ENCODE data around the gene CXCL17.
"Not testable (repeated sequence)": the region's sequence is repeated elsewhere in the genome, so short reads cannot be mapped to it uniquely, and the experiment has no call there.

CXCL17 gene

GRCh38 chr19:42465827-42466280, 23.1 kb upstream of the CXCL17 start:
- DNase-seq, result no peak

DNA sequence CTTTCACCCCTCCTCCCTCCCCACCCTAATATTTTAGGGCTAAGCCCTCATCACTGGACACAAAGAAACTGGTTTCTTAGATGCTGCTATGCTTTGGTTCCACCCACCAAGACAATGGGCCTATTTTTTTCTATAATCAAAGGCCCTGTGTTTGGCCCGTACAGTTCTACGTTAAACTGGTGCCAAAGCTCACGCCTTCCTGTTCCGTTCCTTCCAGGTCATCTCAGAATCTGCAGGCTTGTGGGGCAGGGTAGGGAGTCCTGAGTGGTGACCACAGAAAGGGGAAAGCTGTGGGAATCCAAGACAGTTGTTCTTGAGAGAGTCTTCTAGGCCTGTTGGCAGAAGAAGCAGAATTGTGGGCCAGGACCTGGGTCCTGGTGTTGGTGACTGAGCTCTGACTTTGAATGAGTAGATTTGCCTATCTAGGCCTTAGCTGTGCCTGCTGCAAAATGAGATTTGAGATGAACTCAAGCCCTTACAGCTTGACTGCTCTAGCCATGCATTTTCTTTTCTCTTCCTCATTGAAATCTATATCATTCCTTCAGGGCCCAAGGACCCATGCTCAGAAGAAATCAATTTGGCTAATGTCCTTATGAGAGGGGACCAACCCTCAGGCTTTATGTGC, 19.1 kb upstream of the CXCL17 start:
- no peak for DNase-seq

- not testable (repeated sequence) for DNase-seq
Observed at GRCh38 chr19:42461231-42461630, 18.5 kb upstream of the CXCL17 start.

DNA sequence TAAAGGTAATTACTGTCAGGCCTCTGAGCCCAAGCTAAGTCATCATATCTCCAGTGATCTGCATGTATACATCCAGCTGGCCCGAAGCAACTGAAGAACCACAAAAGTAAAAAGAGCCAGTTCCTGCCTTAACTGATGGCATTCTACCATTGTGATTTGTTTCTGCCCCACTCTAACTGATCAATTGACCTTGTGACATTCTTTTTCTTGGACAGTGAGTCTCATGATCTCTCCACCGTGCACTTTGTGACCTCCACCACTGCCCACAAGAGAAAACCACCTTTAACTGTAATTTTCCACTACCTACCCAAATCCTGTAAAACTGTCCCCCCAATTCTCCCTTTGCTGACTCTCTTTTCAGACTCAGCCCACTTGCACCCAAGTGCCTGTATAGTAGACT, 17.2 kb upstream of the CXCL17 start:
- DNase-seq, result no peak

GRCh38 chr19:42455621-42456081, 12.9 kb upstream of the CXCL17 start:
- DNase-seq, result no peak

GRCh38 chr19:42455086-42455485, 12.3 kb upstream of the CXCL17 start:
- no peak for DNase-seq

DNA sequence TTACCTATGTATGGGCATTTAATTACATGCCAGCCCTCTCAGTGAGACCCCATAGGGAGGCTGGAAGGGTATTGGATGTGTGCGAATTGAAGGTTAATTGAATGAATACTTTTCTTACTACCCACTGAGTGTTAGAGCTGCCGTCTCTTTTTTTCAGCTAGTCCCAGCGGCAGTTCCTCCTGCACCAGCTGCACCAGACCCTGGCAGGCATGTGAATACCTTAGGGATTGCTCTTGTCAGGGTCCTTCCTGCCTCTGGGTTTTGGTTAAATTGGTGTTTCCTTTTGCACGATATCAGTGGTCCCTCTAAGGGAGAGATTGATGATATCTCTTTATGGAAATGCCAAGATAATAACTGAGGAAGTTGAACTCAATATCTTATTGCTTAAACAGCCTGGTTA, 9.8 kb upstream of the CXCL17 start:
- no peak for DNase-seq

DNA sequence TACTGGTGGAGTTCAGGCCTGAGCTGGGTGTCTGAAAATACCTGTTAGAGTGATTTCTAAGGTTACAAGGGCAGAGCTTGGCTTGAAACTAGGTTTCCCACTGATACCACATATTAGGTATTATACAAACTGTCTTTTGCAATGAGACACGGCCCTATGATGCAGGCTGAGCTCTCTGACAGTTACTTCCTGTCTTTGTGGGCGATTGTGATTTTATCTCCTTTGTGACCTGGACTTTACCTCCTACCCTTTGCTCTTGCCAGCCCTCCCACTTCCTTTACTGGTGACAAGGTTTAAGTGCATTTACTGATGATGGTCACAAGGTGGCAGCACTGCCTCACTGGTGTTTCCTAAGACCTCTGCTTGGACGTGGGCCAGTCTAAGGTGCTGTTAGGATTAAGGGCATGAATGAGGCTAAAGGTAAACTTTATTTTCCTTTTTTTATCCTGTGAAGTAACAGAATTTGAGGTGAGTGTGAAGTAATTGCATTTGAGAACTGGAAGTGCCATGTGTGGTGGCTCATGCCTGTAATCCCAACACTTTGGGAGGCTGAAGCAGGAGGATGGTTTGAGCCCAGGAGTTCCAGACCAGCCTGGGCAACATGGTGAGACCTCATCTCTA, 7.7 kb upstream of the CXCL17 start:
- DNase-seq, result peak; percentile 82

- DNase-seq, result not testable (repeated sequence)
Observed at GRCh38 chr19:42448306-42448705, 5.6 kb upstream of the CXCL17 start.

DNA sequence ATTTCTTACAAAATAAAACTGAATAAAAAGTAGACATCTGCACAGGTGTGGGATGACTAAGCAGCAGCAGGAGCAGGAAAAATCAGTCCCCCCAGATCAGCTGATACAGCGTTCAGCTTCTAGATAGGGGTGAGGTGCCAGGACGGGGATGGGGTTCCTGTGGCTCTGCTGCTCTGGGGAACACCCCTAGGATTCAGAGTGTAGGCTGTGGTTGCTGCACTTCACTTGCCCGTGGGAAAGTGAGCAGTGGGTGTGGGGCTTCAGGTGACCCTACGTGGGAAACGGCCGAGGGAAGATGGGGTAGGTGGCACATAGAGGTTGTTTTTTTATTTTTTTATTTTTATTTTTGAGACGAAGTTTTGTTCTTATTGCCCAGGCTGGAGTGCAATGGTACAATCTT, 3.2 kb upstream of the CXCL17 start:
- no peak for DNase-seq

DNA sequence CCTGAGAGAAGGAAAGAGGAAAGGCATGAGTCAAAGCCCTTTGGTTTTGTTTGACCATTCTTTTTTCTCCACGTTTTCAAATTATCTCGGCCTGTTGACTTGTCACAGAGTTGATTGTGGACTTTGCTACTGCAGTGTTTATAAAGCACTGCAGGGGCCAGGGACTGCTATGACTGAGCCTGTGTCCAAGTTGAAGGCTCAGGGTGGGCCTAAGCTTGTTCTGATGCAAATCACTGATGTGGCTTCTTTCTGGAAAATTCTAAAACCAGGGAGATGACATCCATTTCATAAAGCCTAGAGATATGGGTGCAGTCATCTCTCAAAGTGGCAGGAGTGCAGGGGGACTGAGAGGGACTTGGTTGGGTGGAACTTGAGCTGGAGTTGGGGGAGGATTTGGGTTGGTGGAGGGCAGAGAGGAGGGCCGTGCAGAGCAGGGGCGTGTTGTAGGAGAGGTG, 1.2 kb upstream of the CXCL17 start:
- peak; percentile 56 for DNase-seq

GRCh38 chr19:42441049-42441445, 1.7 kb downstream of the CXCL17 start:
- DNase-seq, result peak; percentile 47

DNA sequence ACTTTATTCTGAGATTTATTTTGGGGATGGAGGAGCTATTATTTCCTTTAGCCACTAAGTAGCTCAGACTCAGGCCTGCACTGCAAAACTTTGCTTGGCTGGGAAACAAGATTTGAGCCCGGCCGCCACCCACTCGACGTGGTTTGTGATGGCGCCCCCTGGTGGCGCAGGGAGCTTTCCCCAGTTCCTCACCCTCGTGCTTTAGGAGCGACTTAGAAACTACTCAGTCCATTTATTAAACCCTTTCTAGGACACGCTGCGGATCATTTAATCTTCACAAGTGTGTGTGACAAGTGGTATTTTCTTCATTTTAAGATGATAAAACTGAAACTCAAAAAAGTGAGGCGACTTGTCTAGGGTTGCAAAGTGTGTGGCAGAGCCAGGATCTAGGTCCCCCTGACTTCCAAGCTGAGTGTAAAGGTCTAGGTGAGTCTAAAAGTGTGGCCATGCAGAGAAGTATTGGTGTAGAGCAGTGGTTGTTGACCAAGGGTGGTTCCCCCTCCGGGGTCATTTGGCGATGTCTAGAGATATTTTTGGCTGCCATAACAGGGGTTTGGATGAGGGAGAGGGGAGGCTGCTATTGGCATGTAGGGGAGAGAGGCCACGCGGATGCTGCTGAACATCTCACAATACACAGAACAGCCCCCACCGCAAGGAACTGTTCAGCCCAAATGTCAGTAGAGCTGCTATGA, 2.2 kb downstream of the CXCL17 start:
- peak; percentile 80 for DNase-seq

DNA sequence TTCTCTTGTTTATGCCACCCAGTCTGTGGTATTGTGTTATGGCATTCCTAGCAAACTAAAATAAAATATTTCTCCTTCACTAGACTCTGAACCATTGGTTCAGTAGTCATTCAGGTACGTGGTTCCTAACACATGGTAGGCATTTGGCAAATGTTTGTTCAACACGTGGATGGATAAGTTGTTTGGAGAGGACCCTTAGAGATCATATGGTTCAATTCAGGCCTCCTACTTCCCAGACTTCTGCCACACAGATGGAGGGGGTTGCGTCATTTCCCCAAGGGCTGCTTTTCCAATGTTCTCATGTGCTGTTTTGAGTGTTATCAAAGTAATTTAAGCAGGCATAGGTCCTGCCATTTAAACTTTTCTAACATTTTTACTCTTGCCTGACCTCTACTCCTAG, 6.7 kb downstream of the CXCL17 start:
- peak; percentile 71 for DNase-seq

DNA sequence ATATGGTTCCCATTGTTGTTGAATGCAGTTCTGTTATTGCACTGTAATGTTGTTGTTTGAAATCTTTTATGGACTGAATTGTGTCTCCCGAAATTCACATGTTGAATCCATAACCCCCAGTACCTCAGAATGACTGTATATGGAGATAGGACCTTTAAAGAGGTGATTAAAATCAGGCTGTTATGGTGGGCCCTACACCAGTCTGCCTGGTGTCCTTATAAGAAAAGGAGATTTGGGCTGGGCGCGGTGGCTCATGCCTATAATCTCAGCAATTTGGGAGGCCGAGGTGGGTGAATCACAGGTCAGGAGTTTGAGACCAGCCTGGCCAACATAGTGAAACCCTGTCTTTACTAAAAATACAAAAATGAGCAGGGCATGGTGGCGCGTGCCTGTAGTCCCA, 7.4 kb downstream of the CXCL17 start:
- no peak for DNase-seq

GRCh38 chr19:42433503-42434260, 9.1 kb downstream of the CXCL17 start:
- DNase-seq, result no peak

DNA sequence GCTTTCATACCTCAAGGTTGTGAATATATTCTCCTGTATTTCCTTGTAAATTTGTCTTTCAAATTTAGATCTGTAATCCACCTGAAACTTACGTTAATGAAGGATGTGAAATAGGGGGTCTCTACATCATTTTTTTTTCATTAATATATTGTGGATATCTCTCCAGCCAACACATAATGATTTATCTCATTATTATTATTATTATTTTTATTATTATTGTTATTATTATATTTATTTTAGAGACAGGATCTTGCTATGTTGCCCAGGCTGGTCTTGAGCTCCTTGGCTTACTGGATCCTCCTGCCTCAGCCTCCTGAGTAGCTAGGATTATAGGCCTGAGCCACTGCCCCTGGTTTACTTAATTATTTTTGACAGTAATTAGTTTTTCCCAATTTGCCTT, 11.3 kb downstream of the CXCL17 start:
- no peak for DNase-seq

GRCh38 chr19:42428676-42429075, 14.1 kb downstream of the CXCL17 start:
- no peak for DNase-seq

DNA sequence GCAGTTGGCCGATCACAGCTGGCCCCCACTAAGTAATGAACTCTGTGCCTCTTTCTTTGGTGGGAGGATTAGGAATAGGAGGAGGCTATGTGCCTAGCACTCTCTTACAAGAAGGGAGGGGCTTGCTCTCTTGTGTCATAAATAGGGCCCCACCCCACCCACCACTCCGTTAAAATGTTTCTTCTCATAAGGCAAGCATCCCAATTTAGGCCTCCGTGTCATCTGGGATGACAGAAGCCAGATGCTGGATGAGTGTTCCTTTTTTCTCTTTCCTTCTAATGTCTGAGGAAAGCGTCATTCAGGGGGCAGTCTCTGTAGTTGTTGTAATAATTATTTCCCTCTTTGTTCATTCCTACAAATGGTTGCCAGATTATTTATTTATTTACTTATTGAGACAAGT, 15.4 kb downstream of the CXCL17 start, which contains the start of gene LIPE:
TSS of gene LIPE (minus strand) at position 76 of the 400 bp plus-strand sequence. CDS start 239 bp downstream, outside the sequence.
- no peak for DNase-seq

- no peak for DNase-seq
Observed at GRCh38 chr19:42426643-42427042, 16.1 kb downstream of the CXCL17 start.

DNA sequence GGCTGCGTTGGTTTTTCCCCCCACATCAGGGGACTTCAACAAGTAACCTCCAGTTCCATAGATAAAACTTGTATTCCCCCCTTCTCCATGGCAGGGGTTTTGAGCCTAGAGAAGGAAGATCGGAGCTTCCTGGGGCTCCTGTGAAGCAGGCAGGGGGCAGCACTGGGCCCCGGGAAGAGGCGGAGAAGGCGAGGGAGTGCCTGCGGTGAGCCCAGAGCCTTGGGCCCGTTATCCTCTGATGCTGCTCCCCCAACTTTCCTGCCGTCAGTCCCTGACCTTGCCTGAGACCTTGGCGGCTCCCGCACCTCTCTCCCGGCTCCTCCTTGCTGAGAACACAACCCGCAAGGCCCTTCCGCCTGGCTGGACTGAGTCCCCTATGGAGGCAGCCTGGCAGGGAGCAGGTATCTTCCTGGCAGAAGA, 18.0 kb downstream of the CXCL17 start:
- no peak for DNase-seq

DNA sequence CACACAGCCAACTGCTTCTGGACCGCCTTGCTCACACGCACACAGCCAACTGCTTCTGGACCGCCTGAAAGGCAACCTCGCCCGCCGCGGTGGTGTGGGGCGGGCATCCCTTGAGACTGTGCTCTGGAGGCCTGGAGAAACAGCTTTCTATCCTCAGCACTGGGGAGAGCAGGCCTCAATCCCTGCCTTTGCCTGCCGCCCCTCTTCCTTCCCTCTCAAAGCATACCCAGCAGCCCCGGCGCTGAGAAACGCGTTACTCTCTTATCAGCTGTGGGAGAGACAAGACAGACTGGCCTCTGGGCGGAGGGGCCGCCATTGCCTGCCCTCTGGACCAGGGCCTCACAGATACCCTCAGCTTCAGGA, 18.4 kb downstream of the CXCL17 start:
- DNase-seq, result no peak

All from DMS79 treated with DMSO at 0.1 percent for 48 hours (cell line).